IPS DF 6.9 (cell line): ENCODE data around the gene LRRC39.

Experiments
- DNase-seq: peaks from one replicate; pipeline ENCODE4 v3.0.0-alpha.2; 2013; ENCODE audit warnings: low read depth, low spot score
- H3K27ac ChIP-seq: one replicate; pipeline ENCODE4 v1.5.1; 2013; ENCODE audit warnings: low read length, control low read depth
- H3K27me3 ChIP-seq: 2 replicates; pipeline ENCODE4 v1.6.1; 2013; ENCODE audit warnings: mild to moderate bottlenecking, low read length; ENCODE audit not compliant: control insufficient read depth, insufficient read depth
- H3K36me3 ChIP-seq: 2 replicates; pipeline ENCODE4 v1.6.1; 2013; ENCODE audit warnings: low read length; ENCODE audit not compliant: control insufficient read depth, insufficient read depth
- H3K4me1 ChIP-seq: 2 replicates; pipeline ENCODE4 v1.6.1; 2013; ENCODE audit warnings: low read length; ENCODE audit not compliant: control insufficient read depth, insufficient read depth
- H3K4me3 ChIP-seq: 2 replicates; pipeline ENCODE4 v1.5.1; 2013; ENCODE audit warnings: mild to moderate bottlenecking, low read length
- H3K9me3 ChIP-seq: 2 replicates; pipeline ENCODE4 v1.6.1; 2013; ENCODE audit warnings: low read length, inconsistent platforms; ENCODE audit not compliant: control insufficient read depth, insufficient read depth
- WGBS: extraction: QIAGEN DNeasy Blood & Tissue Kit; methylation state at CpG from one replicate; pipeline ENCODE4 v1.1.7; 2013; ENCODE audit warnings: mixed read lengths, missing lambda C conversion rate; ENCODE audit not compliant: insufficient read length, insufficient coverage; 5-methylcytosine and 5-hydroxymethylcytosine counted together

LRRC39 gene

DNA sequence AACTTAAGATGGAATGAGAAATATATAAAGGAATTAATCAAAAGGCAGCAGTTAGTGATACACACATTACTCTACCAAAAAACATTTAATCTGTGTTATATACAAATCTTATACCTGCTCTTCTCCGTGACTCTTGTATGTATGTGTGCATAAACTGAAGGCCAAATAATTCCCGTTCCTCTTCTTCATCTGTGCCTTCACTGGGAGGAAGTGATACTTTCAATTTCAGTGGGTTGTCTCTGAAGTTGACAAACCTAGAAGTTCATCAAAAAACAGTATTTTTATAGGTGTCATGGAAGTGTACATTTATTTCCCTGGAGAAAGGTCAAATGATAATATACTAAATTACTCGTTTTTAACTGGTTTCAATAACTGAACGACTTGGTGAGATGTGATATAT, 25.8 kb downstream of the LRRC39 start:
- DNase-seq = no peak
- WGBS = no CpG with 5 or more reads among the region's 4 CpGs
- no peak overlapping the region for H3K4me3 ChIP-seq
- H3K36me3 ChIP-seq = no peaks in the 10 kb centered on the region
- H3K27ac ChIP-seq = no peak overlapping the region
- no peaks in the 10 kb centered on the region for H3K27me3 ChIP-seq
- H3K9me3 ChIP-seq = no peaks in the 10 kb centered on the region
- H3K4me1 ChIP-seq = 0 out of 2 replicates have a peak, but pooled peaks cover 2% of the 10 kb centered on the region

DNA sequence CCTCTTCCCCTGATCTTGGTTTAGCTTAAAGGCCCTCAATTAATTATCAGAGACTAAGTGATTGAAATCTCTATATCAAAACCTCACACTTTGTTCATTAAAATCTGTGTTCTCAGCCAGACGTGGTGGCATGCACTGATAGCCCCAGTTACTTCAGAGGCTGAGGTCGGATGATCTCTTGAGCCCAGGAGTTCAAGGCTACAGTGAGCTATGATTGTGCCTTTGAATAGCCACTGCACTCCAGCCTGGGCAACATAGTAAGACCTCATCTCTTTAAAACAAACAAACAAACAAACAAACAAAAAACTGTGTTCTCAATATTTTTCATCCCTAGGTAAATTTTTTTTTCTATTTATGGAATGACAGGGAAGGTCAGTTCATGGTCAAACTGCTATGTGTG, 26.4 kb downstream of the LRRC39 start:
- 0 out of 2 replicates have a peak, but pooled peaks cover 2% of the 10 kb centered on the region for H3K4me1 ChIP-seq
- no peaks in the 10 kb centered on the region for H3K27me3 ChIP-seq
- whole genome bisulfite sequencing = no CpG with 5 or more reads among the region's 2 CpGs
- no peaks in the 10 kb centered on the region for H3K36me3 ChIP-seq
- no peak for DNase-seq
- H3K27ac ChIP-seq = no peak overlapping the region
- H3K9me3 ChIP-seq = no peaks in the 10 kb centered on the region
- no peak overlapping the region for H3K4me3 ChIP-seq

DNA sequence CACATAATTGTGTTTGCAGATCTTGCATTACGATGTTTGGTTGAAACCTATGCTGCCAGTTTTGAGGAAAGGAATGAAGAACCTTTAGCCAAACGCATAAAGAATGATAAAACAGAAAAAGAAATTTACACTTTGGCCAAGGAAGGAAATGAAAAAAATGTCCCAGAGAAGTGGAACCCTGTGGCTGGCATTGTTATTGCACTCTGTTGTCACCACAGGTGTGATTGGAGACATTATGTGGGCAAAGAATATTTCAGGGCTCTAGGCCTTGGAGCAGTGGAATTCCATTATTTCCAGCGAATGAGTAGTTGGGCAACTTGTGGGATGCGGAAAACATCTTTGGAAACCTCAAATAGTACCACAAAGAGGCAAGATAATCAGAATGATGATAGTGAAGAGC, 30.2 kb downstream of the LRRC39 start:
- peaks cover 3% of the 10 kb centered on the region; the same call in 1 of the 2 replicates for H3K36me3 ChIP-seq

DNA sequence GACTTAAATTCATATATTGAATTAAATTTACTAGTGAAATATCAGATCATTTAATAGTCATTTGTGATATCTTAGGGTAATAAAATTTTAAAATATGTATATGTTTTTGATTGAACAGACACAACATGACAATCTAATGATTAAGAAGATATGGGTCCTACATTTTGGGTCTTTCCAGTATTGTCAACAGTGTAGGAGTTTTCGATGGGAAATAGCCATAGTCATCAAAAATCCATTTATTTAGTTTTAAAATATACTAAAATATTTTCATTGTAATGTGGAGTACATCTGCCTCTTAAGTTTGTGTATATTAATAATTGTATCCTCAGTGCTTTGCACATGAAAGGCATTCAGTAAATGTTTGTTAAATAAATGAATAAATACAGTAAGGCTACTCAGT, 31.1 kb downstream of the LRRC39 start:
- no peaks in the 10 kb centered on the region for H3K27me3 ChIP-seq
- H3K9me3 ChIP-seq = no peaks in the 10 kb centered on the region
- H3K4me3 ChIP-seq = no peak overlapping the region
- no peak overlapping the region for H3K27ac ChIP-seq
- no CpG with 5 or more reads among the region's 1 CpG for WGBS
- peaks cover 3% of the 10 kb centered on the region; the same call in 1 of the 2 replicates for H3K36me3 ChIP-seq
- H3K4me1 ChIP-seq = 0 out of 2 replicates have a peak, but pooled peaks cover 2% of the 10 kb centered on the region
- DNase-seq = no peak

More for the DNA sequence above, 30.2 kb downstream of the LRRC39 start:
- Histone ChIP-seq H3K27ac (no peak overlapping the region), H3K4me1 (0 out of 2 replicates have a peak, but pooled peaks cover 2% of the 10 kb centered on the region), H3K4me3 (no peak overlapping the region), H3K9me3 (no peaks in the 10 kb centered on the region), H3K27me3 (no peaks in the 10 kb centered on the region)
- WGBS = no CpG with 5 or more reads among the region's 4 CpGs
- peak; percentile 20 for DNase-seq

DNA sequence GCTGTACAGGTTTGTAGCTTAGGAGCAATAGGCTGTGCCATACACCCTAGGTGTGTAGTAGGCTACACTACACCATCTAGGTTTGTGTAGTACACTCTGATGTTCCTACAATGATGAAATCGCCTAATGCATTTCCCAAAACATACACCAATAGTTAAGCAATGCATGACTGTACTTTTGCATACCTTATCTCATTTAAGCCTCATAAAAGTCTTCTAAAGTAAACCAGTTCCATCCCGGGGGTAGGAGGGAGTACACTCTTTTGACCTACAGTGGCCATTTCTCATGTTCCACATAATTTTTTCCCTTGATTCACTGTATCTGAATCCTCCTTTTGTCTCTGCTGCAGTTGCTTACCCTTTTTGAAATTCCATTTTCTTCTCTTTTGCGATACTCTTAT, 32.9 kb downstream of the LRRC39 start:
- Histone ChIP-seq H3K27me3 (no peaks in the 10 kb centered on the region), H3K4me3 (no peak overlapping the region), H3K27ac (no peak overlapping the region), H3K36me3 (peaks cover 3% of the 10 kb centered on the region; the same call in 1 of the 2 replicates), H3K4me1 (0 out of 2 replicates have a peak, but pooled peaks cover 2% of the 10 kb centered on the region), H3K9me3 (no peaks in the 10 kb centered on the region)
- no CpG with 5 or more reads among the region's 3 CpGs for WGBS
- DNase-seq = no peak

DNA sequence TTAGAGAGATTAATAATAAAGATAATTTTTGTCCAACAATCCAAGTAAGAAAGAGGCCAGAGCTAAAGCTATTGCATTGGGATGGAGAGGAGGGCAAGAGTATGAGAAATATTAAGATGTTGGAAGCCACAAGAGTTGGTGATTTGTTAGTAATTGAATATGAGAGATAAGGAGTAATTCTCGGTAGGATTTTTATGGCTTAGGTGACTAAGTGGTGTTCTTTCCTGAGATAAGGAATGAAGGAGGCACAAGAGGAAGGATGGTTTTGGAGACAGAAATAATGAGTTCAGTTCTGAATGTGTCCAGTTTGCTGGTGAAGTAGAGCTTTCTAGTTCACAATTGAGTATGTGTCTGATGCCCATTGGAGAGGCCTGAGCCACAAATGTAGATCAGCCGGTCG, 35.7 kb downstream of the LRRC39 start:
- Histone ChIP-seq H3K36me3 (peaks cover 8% of the 10 kb centered on the region; the same call in 1 of the 2 replicates), H3K4me1 (no peaks in the 10 kb centered on the region), H3K27ac (no peak overlapping the region), H3K9me3 (no peaks in the 10 kb centered on the region), H3K4me3 (no peak overlapping the region), H3K27me3 (no peaks in the 10 kb centered on the region)
- no peak for DNase-seq
- 100% methylated on average over 1 of the region's 3 CpGs for WGBS

DNA sequence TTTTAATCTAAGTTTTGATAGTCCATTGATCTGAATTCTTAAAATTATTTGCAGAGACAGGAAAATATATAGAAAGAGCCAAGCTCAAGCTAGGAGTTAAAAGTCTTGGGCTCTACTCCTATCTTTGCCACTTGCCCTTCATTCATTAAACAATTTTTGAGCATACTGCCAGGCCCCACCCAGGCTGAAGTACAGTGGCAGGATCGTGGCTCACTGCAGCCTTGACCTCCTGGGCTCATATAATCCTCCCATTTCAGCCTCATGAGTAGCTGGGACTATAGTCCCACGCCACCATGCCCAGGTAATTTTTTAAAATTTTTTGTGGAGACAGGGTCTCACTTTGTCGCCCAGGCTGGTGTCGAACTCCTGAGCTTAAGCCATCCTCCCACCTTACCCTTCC, 36.9 kb downstream of the LRRC39 start:
- Histone ChIP-seq H3K27ac (no peak overlapping the region), H3K27me3 (no peaks in the 10 kb centered on the region), H3K36me3 (peaks cover 8% of the 10 kb centered on the region; the same call in 1 of the 2 replicates), H3K4me3 (no peak overlapping the region), H3K4me1 (no peaks in the 10 kb centered on the region), H3K9me3 (no peaks in the 10 kb centered on the region)
- WGBS = no CpG with 5 or more reads among the region's 4 CpGs
- no peak for DNase-seq

DNA sequence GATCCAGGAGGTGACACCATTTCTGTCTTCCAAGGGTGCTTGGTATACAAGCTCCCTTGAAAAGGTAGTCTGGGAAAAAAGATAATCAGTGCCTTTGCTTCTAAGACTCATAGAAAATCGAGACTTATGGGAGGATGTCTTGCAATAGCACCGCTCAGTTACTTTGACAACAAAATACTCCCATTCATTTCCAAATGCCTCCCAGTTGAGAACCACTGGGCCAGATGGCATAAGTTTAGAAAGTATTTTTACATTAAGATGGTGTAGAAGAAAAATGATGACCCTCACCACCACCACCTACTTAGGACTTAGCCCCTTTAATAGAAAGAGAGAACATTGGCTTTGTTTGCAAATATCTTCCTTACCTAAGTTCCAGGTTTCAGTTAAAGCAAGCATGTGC, 40.5 kb downstream of the LRRC39 start:
- Histone ChIP-seq H3K4me3 (no peak overlapping the region), H3K27me3 (no peaks in the 10 kb centered on the region), H3K4me1 (no peaks in the 10 kb centered on the region), H3K27ac (no peak overlapping the region), H3K9me3 (no peaks in the 10 kb centered on the region), H3K36me3 (peaks cover 5% of the 10 kb centered on the region; the same call in 1 of the 2 replicates)
- WGBS = no CpG with 5 or more reads among the region's 2 CpGs
- no peak for DNase-seq

DNA sequence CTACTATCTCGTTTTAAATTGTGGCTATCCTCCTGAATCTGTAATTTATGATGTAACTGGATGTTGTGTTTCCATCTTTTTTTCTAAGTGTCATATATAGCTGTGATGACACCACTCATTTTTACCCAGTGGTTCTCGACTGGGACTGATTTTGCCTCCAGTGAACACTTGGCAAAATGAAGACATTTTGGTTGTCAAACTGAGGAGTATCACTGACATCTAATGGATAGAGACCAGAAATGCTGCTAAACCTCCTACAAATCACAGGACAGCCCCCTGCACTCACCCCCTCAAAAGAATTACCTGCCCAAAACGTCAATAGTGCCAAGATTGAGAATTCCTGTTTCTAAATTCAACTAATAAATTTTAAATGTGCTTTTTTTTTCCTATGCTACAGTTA, 43.2 kb downstream of the LRRC39 start:
- H3K9me3 ChIP-seq = no peaks in the 10 kb centered on the region
- peaks cover 4% of the 10 kb centered on the region; the same call in 1 of the 2 replicates for H3K36me3 ChIP-seq
- no peaks in the 10 kb centered on the region for H3K27me3 ChIP-seq
- H3K4me1 ChIP-seq = no peaks in the 10 kb centered on the region
- no peak for DNase-seq
- H3K27ac ChIP-seq = no peak overlapping the region
- no peak overlapping the region for H3K4me3 ChIP-seq
- WGBS = no CpG with 5 or more reads among the region's 3 CpGs

DNA sequence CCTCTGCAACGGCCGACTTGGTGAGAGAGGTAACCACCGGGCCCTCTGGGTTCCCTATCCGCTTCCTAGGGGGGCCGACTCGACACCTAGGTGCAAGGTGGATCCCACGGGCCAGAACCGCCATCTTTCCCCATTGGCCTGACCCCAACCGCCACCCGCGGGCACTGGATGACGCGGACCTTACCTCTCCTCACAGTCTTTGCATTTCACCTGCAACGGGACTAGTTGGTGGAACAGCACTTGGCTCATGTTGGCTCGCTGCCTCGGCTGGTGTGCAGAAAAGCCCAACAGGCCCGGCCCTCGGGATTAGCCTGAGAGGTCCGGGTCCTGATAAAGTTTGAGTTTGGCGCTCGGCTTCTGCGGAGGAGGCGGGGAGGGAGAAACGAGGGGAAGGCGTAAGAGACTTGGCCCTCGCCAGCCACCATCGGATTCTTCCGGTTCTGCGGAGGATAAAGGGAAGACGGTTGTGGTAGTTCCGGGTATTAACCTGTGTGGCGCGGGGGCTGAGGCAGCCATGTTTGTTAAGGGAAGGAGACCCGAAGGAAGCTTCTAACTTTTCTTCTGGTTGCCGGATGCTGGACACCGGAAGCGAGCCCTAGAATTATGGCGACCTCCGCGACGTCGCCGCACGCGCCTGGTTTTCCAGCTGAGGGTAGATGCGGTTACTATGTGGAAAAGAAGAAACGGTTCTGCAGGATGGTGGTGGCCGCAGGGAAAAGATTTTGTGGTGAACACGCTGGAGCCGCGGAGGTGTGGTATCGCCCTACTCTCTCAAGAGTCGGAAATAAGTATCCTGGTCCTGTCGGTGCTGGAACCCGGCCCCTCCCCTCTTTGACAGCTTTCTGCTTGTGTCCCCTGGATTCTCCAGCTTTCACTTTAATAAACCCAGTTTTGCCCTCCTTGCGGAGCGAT, 45.2 kb downstream of the LRRC39 start, which contains the start of the genes SASS6 and TRMT13:
Gene SASS6 (minus strand): TSS at position 365 of the 912 bp plus-strand sequence. CDS start 116 bp downstream, at position 249.
Gene TRMT13 (plus strand): TSS at position 598 of the 912 bp plus-strand sequence. CDS start 6 bp downstream, at position 604.
- no CpG with 5 or more reads among the region's 57 CpGs for WGBS
- Histone ChIP-seq H3K36me3 (peaks cover 2% of the 10 kb centered on the region; the same call in 1 of the 2 replicates), H3K4me1 (no peaks in the 10 kb centered on the region)

More for the DNA sequence above, 45.2 kb downstream of the LRRC39 start, which contains the start of the genes SASS6 and TRMT13:
- peak within 1 kb of the TSS; percentile 99 for H3K4me3 ChIP-seq
- no peaks in the 10 kb centered on the region for H3K27me3 ChIP-seq
- no peak within 1 kb of the TSS for H3K27ac ChIP-seq
- no peaks in the 10 kb centered on the region for H3K9me3 ChIP-seq
- DNase-seq = peak; percentile 90
